SHP77 (cell line): ENCODE data around the gene SPPL2B.

Experiments used
- DNase-seq, 2 experiments: peaks; one replicate each; lab custom pipeline; 2025; lab: John Stamatoyannopoulos, UW

Gene SPPL2B

DNA sequence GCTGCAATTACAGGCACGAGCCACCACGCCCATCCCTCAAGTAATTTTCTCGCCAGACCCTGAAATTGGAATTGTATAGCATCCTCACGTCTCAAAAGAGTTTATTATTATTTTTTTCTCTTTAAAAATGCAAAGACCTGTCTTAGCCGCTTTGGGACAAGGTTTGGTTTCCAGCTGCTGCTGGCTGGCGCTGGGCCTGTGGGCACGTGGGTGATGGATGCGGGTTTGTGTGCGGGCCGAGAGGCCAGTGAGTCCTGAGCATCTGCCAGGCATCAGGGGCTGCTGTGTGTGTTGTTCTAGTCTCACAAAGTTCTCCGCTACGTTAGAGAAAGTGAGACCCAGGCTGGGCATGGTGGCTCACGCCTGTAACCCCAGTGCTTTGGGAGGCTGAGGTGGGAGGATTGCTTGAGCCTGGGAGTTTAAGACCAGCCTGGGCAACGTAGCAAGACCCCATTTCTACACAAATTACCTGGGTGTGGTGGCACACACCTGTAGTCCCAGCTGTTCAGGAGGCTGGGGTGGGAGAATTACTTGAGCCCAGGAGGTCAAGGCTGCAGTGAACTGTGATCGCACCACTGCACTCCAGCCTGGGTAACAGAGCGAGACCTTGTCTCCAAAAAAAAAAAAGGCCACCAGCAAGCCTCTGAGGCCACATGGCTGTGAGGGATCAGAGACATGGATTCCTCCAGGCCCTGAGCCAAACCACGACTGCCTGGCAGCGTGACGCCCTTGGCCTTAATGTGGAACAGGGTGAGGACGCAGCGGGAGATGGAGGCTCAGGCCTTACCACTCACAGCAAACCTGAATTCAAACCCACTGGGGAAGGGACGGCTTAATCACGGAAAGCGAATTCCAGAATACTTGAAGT lies 26.9 kb downstream of the SPPL2B start:
- DNase-seq, result no peak

DNA sequence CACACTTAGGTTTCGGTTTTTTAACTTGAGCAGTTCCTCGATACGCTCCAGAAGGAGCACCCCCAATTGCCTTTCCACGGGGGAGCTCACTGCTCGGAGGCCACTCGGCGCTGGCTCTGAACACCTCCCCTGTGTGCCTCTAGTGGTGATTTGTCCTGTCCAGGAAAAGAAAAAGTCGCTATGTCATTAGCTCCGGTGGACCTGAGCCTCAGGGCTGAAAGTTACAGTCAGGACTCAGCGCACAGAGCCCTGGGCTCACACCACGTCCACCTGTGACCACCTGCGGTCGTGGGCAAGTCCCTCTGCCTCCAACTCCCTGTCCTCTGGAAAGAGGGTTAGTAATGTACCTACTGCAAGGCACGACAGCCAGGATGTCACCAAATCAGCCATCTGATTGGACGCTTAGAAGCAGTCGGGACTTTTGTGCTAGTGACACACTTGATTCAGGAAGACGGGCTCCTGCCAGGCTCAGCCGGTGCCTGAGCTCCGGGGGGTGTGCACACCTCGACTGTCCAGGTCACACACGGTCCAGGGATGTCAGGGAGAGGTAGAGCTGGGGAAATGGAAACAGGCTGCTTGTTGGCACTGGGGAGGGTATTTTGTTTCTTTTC lies 27.7 kb downstream of the SPPL2B start:
- no peak for DNase-seq

DNA sequence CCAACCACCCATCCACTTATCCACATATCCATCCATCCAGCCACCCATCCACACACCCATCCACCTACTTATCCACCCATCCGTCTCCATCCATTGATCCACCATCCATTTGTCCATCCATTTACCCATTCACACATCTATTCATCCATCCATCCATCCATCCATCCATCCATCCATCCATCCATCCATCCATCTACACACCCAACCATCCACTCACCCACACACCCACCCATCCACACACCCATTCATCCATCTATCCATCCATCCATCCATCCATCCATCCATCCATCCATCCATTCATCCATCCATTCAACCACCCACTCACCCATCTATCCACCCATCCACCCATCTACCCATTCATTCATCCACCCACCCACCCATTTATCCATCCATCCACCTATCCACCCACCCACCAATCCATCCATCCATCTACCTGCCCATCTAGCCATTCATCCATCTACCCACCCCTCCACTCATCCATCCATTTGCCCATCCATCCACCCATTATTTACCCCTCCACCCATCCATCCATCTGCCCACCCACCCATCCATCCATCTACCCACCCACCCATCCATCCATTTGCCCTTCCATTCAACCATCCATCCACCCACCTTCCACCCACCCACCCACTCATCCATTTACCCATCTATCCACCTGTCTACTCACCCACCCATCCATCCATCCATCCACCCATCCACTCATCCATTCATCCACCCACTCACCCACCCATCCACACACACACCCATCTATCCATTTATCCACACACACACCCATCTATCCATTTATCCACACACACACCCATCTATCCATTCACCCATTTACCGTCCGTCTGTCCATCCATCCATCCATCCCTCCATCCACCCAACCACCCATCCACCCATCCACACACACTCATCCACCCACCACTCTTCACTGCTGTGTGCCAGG lies 29.1 kb downstream of the SPPL2B start:
- no peak for DNase-seq

DNA sequence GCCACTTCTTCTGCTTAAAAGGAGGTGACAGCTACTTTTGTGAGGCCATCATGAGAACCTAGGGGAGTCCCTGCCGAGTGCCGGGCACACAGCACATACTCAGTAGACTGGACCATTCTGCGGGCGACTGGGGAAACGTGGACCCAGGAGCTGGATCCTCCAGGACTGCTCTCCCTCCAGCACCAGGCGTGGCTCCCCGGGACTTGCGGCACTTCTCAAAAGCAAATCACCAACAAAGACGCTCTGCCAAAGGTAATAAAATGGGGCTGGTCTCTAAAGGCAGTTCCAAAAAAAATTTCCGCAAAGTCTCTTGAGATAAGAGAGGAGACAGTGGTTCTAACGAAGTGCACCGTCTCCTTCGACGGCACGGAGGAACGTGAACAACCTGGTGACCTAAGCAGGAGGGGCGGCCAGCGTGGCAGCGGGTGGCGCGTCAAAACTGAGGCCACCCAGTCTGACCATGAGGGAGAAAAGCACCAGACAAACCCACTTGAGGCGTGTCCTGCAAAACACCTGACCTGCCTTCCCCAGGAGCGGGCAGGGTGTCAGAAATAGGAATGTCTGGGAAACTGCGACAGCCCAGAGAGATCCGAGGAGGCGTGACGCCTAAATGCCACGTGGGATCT lies 30.2 kb downstream of the SPPL2B start:
- DNase-seq, result no peak

DNA sequence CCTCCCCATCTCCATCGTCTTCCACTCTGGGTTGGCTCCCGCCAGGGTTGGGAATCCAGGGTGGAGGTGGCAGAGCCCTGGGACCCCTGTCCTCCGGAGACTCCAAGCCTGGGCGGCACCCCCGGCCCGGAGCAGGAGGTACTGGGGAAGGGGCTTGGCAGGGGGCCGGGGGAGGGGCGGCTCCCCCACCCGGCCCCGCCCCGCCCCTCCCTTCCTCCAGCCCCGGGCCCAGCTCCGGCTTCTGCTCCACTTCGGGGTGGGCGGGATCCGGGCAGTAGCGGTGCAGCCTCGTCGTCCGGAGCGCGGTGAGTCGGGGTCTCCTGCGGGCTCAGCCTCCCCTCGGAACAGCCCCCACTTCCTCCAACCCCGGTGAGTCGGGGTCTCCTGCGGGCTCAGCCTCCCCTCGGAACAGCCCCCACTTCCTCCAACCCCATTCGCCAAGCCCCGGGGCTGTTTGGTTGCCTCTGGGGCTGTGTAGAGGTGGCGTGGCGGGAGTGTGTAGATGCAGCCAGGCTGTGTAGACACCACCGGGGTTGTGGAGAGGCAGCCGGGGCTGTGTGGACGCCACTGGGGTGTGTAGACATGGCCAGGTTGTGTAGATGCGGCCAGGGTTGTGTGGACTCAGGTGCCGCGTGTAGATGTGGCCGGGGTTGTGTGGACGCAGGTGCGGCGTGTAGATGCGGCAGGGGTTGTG lies 31.7 kb downstream of the SPPL2B start, which contains the start of gene TMPRSS9:
TMPRSS9 (plus strand) TSS at position 274 of the 694 bp plus-strand sequence. CDS start 29,521 bp downstream, outside the sequence.
- no peak for DNase-seq

DNA sequence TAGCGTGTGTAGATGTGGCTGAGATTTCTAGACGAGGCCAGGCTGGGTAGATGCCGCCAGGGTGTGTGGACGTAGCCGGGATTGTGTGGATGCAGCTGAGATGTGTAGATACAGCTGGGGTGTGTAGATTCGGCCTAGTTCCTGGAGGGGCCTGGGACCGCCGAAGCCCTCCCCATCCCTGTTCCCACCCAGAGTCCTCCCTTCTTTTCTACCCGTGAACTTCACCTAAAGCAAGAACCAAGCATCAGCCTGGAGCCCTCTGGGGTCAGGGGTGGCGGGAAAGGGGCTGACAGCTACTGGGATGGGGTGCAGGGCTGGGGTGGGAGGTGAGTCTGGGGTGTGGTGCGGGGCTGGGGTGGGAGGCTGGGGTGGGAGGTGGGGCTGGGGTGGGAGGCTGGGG lies 32.3 kb downstream of the SPPL2B start:
- DNase-seq, result no peak

DNA sequence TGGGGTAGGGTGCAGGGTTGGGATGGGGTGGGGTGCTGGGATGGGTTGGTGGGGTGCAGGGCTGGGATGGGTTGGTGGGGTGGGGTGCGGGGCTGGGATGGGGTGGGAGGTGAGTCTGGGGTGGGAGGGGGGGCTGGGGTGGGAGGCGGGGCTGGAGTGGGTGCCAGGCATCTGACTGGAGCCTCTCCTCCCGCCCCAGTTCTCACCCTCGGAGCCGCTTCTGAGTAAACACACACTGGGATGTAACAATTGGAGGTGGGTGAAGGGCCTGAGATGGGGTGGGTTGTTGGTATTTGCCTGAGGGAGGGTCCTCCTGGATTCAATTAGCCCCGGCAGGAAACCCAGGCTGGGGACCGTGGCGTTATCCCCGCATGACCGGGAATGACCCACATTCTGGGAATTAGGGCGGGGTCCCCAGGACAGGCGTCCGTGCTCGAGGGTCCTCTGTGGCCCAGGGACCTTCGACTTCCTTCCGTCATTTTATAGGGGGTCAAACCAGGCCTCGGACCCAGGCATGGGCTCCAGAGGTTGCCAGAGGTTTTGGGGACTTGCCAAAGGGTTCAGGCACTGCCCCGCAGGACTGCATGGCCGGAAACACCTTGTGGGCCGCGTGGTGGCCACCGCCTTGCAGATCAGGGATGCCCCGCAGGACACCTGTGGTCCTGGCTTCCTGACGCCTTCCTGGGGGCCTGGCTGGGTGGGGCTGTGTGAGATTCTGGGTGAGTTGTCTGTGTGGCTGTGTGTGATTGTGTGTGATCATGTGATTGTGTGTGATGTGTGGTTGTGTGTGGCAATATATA lies 33.0 kb downstream of the SPPL2B start:
- DNase-seq, result no peak

DNA sequence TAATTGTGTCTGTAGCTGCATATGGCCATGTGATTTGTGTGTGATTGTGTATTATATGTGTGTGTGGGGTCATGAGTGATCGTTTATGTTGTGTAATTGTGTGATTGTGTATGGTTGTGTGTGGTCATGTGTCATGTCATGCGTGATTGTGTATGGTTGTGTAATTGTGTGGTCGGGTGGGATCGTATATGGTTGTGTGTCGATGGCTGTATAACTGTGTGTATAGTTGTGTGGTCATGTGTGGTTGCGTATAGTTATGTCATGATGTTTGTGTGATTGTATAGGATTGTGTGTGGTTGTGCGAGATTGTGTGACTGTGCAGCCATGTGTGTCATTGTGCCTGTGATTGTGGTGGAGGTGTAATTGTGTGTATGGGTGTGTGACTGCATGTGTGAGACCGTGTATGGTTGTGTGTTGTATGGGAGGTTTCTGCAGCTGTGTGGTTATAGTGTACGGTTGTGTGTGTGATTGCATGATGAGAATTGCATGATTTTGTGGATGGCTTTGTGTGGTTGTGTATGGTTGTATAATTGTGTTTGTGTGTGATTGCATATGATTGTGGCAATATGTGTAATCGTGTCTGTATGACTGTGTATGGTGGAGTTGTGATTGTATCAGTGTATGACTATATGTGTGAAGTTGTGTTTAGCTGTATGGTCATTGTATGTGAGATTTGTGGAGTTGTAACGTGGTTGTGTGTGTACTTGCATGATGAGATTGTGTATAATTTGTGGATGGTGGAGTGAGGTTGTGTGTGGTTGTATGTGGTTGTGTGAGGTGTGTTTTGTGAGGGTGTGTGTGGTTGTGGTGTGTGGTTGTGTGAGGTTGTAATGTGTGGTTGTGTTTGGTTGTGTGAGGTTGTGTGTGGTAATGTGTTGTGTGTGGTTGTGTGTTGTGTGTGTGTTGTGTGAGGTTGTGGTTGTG lies 33.8 kb downstream of the SPPL2B start:
- DNase-seq, result no peak

DNA sequence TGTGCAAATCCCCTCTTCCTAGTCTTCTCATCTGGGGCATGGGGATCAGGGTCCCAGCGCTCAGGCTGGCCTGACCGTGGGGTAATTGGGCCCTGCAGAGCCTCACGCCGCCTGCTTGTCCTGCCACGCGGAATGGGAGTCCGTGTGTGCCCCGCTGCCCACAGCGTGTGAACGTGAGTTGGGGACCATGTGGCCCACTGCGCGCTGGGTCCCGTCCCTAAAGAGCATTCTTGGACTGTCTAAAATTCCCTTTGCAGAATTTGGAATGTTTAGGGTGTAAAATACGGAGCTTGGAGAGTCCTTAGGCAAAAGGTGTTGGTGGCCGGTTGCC lies 34.5 kb downstream of the SPPL2B start:
- no peak for DNase-seq

DNA sequence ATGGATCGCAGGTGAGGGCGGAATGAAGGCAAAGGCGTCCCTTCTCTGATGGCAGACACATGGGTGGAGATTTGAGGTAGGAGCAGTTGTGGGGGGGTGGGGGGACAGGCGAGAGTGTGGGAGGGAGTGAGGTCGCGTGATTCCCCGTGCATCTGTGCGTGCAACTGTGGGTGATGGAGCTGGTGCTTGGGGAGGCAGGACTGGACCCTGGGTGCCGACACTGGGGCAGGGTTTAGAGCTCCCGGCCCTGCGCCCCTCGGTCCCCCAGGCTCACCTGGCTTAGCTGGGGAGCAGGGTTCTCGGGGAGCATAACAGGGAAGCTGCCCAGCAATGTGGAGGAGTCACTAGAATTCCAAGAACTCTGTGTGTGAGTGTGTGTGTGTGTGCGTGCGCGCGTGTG lies 34.9 kb downstream of the SPPL2B start:
- DNase-seq, result no peak

DNA sequence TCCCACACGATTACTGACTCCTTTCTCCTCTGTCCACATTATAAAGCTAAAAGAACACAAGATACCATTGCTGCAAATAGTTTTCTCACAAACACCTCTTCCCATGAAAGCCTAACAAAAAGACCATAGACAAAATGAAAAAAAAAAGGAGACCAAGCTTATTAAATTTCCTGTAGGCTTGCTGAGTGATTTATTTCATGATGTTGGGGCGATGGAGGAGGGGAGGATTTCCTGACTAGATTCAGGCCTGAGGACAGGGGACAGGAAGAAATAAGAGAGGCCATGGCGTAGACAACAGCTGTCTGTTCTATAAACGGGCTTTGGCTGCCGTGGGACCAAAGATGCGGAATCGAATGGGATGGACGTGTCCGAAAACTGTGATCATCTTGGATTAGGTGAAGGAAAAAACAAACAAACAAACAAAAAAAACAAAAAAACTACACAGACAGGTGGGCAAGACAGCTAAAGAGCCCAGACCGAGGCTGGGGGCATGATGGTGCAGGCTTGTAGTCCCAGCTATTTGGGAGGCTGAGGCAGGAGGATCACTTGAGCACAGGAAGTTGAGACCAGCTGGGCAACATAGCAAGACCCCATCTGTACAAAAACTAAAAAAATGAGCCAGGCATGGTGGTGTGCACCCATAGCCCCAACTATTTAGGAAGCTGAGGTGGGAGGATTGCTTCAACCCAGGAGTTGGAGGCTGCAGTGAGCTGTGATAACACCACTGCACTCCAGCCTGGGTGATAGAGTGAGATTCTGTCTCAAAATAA lies 36.9 kb downstream of the SPPL2B start:
- DNase-seq, result no peak

DNA sequence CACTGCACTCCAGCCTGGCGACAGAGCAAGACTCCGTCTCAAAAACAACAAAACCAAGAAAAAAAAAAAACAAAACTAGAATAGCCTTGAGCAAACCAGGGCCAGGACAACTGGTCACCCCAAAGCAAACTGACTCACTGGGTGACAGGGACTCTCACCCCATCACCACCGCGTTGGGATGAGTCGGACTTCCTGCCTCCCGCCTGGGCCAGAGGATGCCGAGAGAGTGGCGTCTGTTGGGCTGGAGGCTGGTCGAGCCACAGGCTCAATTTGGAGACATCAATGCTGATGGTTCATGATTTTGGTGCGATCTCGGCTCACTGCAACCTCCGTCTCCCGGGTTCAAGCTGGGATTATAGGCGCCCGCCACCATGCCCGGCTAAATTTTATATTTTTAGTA lies 43.2 kb downstream of the SPPL2B start:
- DNase-seq, result no peak

DNA sequence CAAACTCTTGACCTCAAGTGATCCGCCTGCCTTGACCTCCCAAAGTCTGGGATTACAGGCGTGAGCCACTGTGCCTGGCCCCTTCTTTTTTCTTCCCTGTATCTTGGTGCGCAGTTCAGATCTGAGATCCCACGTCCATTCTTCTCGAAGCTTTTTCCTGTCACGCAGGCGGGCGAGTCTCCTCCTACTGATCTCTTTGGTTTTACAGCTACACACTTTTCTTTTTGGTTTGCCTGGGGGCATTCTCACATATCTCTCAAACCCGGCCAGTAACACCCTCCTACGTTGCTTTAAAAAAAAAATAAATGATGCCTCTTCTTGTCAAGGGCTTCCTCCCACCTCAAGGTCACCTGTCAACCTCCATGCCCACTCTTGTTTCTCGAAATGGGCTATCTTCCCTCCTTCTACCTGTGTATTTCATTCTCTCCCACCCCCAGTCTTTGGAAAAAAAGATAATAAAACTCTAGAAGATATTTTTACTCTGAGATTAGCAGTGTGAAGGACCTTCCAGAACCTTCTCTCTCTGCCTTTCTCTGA lies 43.7 kb downstream of the SPPL2B start:
- DNase-seq, result no peak

DNA sequence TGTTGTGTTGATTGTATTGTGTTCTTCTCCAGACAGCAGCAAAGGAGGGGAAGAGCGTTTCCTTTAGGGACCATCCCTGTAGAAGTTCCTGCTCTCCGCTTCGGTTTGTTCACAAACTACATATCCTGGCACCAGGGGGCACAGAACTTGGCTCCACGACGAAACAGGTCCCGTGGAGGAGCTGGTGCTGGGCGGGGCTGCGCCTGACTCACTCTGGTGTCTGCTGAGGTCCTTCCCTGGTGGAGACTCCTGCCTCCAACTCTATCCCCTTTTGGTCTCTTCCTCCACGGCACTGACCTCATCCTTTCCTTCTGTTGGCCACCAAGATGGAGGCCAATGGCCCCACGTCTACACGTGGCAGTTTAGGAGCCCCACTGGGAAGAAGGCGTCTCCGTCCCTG lies 46.3 kb downstream of the SPPL2B start:
- DNase-seq, result no peak

DNA sequence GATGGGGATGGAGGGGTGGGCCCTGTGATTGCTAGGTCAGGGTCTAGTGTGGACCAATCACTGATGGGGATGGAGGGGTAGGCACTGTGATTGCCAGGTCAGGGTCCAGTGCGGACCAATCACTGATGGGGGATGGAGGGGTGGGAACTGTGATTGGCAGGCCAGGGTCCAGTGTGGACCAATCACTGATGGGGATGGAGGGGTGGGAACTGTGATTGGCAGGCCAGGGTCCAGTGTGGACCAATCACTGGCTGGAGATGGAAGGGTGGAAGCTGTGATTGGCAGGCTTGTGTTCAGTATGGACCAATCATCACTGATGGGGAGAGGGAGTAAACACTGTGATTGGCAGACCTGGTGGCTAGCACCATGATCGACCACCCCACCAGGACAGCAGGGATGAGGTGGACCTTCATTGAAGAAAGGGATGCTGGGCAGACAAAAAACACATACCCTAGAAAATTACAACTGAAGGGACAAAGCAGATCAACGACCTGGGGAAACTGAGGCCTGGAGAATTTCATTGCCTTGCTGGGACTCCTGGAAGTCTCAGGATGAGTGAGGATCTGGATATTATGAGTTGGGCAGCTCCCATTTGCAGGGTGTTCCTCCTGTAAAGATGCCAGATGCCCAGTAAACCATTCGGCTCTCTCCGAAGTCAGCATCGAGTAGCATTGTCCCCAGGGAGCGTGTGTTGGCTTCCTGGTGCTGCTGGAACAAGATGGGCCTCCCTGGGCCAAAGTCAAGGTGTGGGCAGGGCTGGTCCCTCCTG lies 47.1 kb downstream of the SPPL2B start:
- no peak for DNase-seq

DNA sequence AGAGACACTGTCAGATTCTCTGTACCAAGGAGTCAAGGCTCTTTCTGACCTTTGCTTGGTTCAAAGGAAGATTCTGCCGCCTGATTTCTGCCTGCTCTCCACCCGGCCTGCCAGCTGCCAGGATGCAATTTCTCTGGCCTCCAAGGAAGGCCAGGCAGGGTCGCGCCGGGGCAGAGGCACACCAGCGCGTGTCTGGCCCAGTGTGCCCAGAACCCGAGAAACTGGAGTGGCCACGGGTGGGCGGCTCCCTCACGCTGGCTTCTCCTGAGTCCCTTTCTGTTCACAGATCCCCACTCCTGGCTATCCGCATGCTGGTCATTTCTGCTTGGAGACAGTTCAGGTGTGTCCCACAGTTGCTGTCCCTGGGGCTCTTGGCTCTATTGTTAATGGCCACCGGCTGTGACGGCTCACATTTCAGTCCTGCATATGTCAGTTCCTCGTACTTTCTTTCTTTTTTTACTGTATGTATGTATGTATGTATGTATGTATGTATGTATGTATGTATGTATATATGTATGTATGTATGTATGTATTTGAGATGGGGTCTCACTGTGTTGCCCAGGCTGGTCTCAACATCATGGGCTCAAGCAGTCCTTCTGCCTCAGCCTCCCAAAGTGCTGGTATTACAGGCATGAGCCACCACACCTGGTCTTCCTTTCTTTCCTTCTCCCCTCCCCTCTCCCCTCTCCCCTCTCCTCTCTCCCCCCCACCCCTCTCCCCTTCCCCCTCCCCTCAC lies 48.5 kb downstream of the SPPL2B start:
- DNase-seq, result no peak

DNA sequence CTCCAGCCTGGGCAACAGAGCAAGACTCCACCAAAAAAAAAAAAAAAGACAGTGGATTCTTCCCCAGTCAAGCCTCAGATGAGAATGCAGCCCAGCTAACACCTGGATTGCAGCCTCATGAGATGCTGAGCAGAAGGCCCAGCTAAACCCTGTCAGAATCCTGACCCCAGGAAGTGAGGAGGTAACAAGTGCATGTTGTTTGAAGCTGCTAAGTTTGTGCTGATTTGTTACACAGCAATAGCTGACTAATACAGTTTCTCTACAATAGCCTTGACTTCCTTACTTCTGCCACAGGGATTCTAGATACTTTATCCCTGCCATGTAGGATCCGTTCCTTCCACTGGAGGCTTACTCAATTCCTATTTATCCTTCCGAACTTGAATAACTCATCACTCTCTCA lies 52.1 kb downstream of the SPPL2B start:
- DNase-seq, result no peak
